CD8-positive, alpha-beta memory T cell (primary cell): ENCODE results near the gene ASB1. TPM values are rescaled to one million over a fixed set of nuclear protein-coding genes. Genes with fewer than 3 reads are reported as not detected.

Experiments used
- CTCF ChIA-PET: fragments of 350-600 bp; sonication (Branson Sonifier 250); formaldehyde crosslinking; loops from one replicate; lab custom pipeline; 2021; ENCODE audit warnings: antibody characterized with exemption; lab: Charles Lee
- POLR2A ChIA-PET: fragments of 350-600 bp; sonication (Branson Sonifier 250); formaldehyde crosslinking; loops from one replicate; lab custom pipeline; 2021; ENCODE audit warnings: antibody characterized with exemption; lab: Charles Lee
- DNase-seq, 5 donors: peaks; one replicate each; pipeline versions ENCODE4 v3.0.0 to v3.0.0-alpha.2; 2020 to 2022; ENCODE audit warnings: mixed read lengths in 1 of 5
- H3K27ac ChIP-seq: one replicate; pipeline ENCODE4 v1.7.0; 2013; ENCODE audit warnings: low read depth, mild to moderate bottlenecking, low read length, moderate library complexity
- H3K27me3 ChIP-seq: 2 replicates; pipeline ENCODE4 v1.7.0; 2013; ENCODE audit warnings: low read length, mild to moderate bottlenecking; ENCODE audit not compliant: insufficient read depth, poor library complexity, severe bottlenecking
- H3K36me3 ChIP-seq: 2 replicates; pipeline ENCODE4 v1.7.0; 2013; ENCODE audit warnings: mild to moderate bottlenecking, low read length, moderate library complexity; ENCODE audit not compliant: insufficient read depth
- H3K4me1 ChIP-seq: 2 replicates; pipeline ENCODE4 v1.7.0; 2013; ENCODE audit warnings: mild to moderate bottlenecking, low read length, moderate library complexity; ENCODE audit not compliant: insufficient read depth
- H3K4me3 ChIP-seq: 2 replicates; pipeline ENCODE4 v1.7.0; 2013; ENCODE audit warnings: mild to moderate bottlenecking, low read length
- H3K9me3 ChIP-seq: 2 replicates; pipeline ENCODE4 v1.7.0; 2013; ENCODE audit warnings: mild to moderate bottlenecking, low read length
- H3K27ac Mint-ChIP-seq, 8 donors: one replicate each; pipeline ENCODE4 v1.8.0; 2020 to 2021; ENCODE audit warnings: mixed read lengths in 8 of 8, mild to moderate bottlenecking in 6 of 8, inconsistent platforms in 3 of 8, moderate library complexity in 3 of 8
- H3K27me3 Mint-ChIP-seq, 2 donors: one replicate each; pipeline ENCODE4 v1.8.0; 2020 to 2021; ENCODE audit warnings: mixed read lengths in 2 of 2, mild to moderate bottlenecking in 1 of 2, moderate library complexity in 1 of 2
- H3K36me3 Mint-ChIP-seq, 3 donors: one replicate each; pipeline ENCODE4 v1.8.0; 2020 to 2021; ENCODE audit warnings: mixed read lengths in 3 of 3, inconsistent platforms in 1 of 3, mild to moderate bottlenecking in 1 of 3
- H3K4me1 Mint-ChIP-seq, 3 donors: one replicate each; pipeline ENCODE4 v1.8.0; 2020 to 2021; ENCODE audit warnings: mixed read lengths in 3 of 3, inconsistent platforms in 1 of 3, mild to moderate bottlenecking in 1 of 3
- H3K4me3 Mint-ChIP-seq, 7 donors: one replicate each; pipeline ENCODE4 v1.8.0; 2020 to 2021; ENCODE audit warnings: mixed read lengths in 7 of 7, mild to moderate bottlenecking in 6 of 7, moderate library complexity in 4 of 7, inconsistent platforms in 2 of 7
- H3K9me3 Mint-ChIP-seq, 5 donors: one replicate each; pipeline ENCODE4 v1.8.0; 2020 to 2022; ENCODE audit warnings: mixed read lengths in 5 of 5, mild to moderate bottlenecking in 3 of 5, moderate library complexity in 2 of 5, inconsistent platforms in 1 of 5
- polyA plus RNA-seq: library from polyadenylated mRNA; unstranded; fragments of 300-500 nt; fragmentation: Illumina TruSeq; gene quantifications from one replicate; pipeline ENCODE4 v1.2.3, GENCODE V29; 2021
- total RNA-seq, 2 experiments: library from RNA; stranded (reverse); gene quantifications; one replicate each; pipeline ENCODE4 v1.2.3, GENCODE V29; 2021

Gene ASB1
- total and polyA plus RNA-seq, 3 experiments from 2014 or later = 25.9 to 41.9 (median 41.8) TPM

GRCh38 chr2:238407566-238407965 lies 19.2 kb upstream of the ASB1 start:
- no peak overlapping the region for H3K4me3 Mint-ChIP-seq
- no peaks in the 10 kb centered on the region for H3K27me3 Mint-ChIP-seq
- ChIA-PET CTCF (no interaction called here), POLR2A (no interaction called here)
- no peaks in the 10 kb centered on the region for H3K9me3 Mint-ChIP-seq
- H3K4me3 ChIP-seq = no peak overlapping the region
- H3K27ac ChIP-seq = no peak overlapping the region
- no peak for DNase-seq
- no peak overlapping the region for H3K27ac Mint-ChIP-seq
- H3K9me3 ChIP-seq = no peaks in the 10 kb centered on the region
- no peaks in the 10 kb centered on the region for H3K27me3 ChIP-seq
- no peaks in the 10 kb centered on the region for H3K4me1 ChIP-seq
- peaks cover 7 to 13% (median 9%) of the 10 kb centered on the region in 3 donors for H3K4me1 Mint-ChIP-seq
- peaks cover 0 to 1% (median 0%) of the 10 kb centered on the region in 3 donors for H3K36me3 Mint-ChIP-seq
- H3K36me3 ChIP-seq = no peaks in the 10 kb centered on the region

DNA sequence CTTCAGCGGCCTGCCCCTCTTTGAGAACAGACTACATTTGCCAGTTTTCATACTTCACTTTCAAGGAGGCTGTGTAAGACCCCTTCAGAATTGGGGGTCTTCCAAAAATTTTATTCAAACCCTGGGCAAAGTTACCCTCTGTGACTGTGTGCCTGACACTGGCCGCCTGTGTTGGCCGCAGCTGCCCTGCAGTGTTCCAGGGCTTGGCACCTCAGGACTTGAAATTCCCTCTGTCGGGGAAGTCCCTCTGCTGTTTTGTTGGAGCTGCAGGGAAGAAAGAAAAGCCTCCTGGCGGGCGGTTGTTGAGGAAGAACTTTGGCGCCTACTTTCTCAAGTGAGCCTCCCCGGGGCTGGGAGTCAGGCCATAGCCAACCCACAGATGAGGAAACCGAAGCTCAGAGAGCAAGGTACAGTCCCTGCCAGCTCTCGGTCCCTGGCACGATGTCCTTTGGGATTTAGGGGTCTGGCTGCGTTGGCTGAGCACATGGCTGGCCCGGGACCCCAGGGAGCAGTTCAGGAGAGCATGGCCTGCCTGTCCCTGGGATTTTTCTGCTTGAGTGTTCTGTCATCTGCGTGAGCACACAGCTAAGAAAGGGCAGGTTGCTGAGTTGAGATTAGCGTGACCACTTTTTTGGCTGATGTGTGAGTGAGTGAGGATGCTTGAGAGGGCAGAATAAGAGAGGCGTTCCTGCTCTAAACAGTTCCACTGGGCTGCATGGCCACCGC lies 17.9 kb upstream of the ASB1 start:
- DNase-seq = no peak
- no peak overlapping the region for H3K4me3 Mint-ChIP-seq
- peak overlapping the region in 1 of 8 donors; percentile 21 for H3K27ac Mint-ChIP-seq
- Histone ChIP-seq H3K4me1 (no peaks in the 10 kb centered on the region), H3K9me3 (no peaks in the 10 kb centered on the region), H3K27me3 (no peaks in the 10 kb centered on the region), H3K36me3 (no peaks in the 10 kb centered on the region), H3K4me3 (no peak overlapping the region), H3K27ac (no peak overlapping the region)
- H3K9me3 Mint-ChIP-seq = no peaks in the 10 kb centered on the region
- CTCF ChIA-PET = no interaction called here
- no peaks in the 10 kb centered on the region for H3K27me3 Mint-ChIP-seq
- peaks cover 0 to 1% (median 0%) of the 10 kb centered on the region in 3 donors for H3K36me3 Mint-ChIP-seq
- H3K4me1 Mint-ChIP-seq = peaks cover 7 to 13% (median 9%) of the 10 kb centered on the region in 3 donors
- POLR2A ChIA-PET = no interaction called here

GRCh38 chr2:238409341-238410199 lies 17.2 kb upstream of the ASB1 start:
- no peaks in the 10 kb centered on the region for H3K9me3 ChIP-seq
- ChIA-PET POLR2A (no interaction called here), CTCF (no interaction called here)
- H3K4me3 ChIP-seq = no peak overlapping the region
- Mint-ChIP-seq H3K9me3 (no peaks in the 10 kb centered on the region), H3K36me3 (no peaks in the 10 kb centered on the region), H3K27me3 (no peaks in the 10 kb centered on the region), H3K4me1 (peaks cover 9 to 15% (median 11%) of the 10 kb centered on the region in 3 donors), H3K27ac (peak overlapping the region in 1 of 8 donors; percentile 50), H3K4me3 (no peak overlapping the region)
- no peaks in the 10 kb centered on the region for H3K36me3 ChIP-seq
- no peak overlapping the region for H3K27ac ChIP-seq
- no peaks in the 10 kb centered on the region for H3K27me3 ChIP-seq
- no peaks in the 10 kb centered on the region for H3K4me1 ChIP-seq
- no peak for DNase-seq

- peaks cover 5% of the 10 kb centered on the region for H3K4me1 ChIP-seq
- ChIA-PET POLR2A (no interaction called here), CTCF (no interaction called here)
- DNase-seq = no peak
- no peaks in the 10 kb centered on the region for H3K27me3 Mint-ChIP-seq
- peak overlapping the region in 1 of 8 donors; percentile 43 for H3K27ac Mint-ChIP-seq
- no peaks in the 10 kb centered on the region for H3K27me3 ChIP-seq
- H3K36me3 Mint-ChIP-seq = peaks cover 0 to 6% (median 0%) of the 10 kb centered on the region in 3 donors
- H3K36me3 ChIP-seq = no peaks in the 10 kb centered on the region
- no peak overlapping the region for H3K4me3 ChIP-seq
- no peaks in the 10 kb centered on the region for H3K9me3 ChIP-seq
- peaks cover 9 to 19% (median 11%) of the 10 kb centered on the region in 3 donors for H3K4me1 Mint-ChIP-seq
- H3K4me3 Mint-ChIP-seq = no peak overlapping the region
- H3K9me3 Mint-ChIP-seq = peaks cover 0 to 4% (median 0%) of the 10 kb centered on the region in 5 donors
- H3K27ac ChIP-seq = no peak overlapping the region
These were observed 14.5 kb upstream of the ASB1 start for GRCh38 chr2:238412067-238412767.

- Mint-ChIP-seq H3K27ac (no peak overlapping the region), H3K27me3 (no peaks in the 10 kb centered on the region), H3K9me3 (peaks cover 0 to 4% (median 0%) of the 10 kb centered on the region in 5 donors), H3K4me1 (peaks cover 9 to 19% (median 11%) of the 10 kb centered on the region in 3 donors), H3K36me3 (peaks cover 0 to 6% (median under 1%) of the 10 kb centered on the region in 3 donors), H3K4me3 (no peak overlapping the region)
- ChIA-PET CTCF (no interaction called here), POLR2A (no interaction called here)
- Histone ChIP-seq H3K9me3 (no peaks in the 10 kb centered on the region), H3K36me3 (no peaks in the 10 kb centered on the region), H3K27me3 (no peaks in the 10 kb centered on the region), H3K4me1 (peaks cover 5% of the 10 kb centered on the region), H3K27ac (no peak overlapping the region), H3K4me3 (no peak overlapping the region)
- no peak for DNase-seq
These were observed 13.4 kb upstream of the ASB1 start for GRCh38 chr2:238413368-238413767.

- Histone ChIP-seq H3K4me3 (no peak overlapping the region), H3K27me3 (no peaks in the 10 kb centered on the region), H3K36me3 (no peaks in the 10 kb centered on the region), H3K9me3 (no peaks in the 10 kb centered on the region), H3K27ac (no peak overlapping the region), H3K4me1 (peaks cover 5% of the 10 kb centered on the region)
- Mint-ChIP-seq H3K36me3 (peaks cover 0 to 6% (median 3%) of the 10 kb centered on the region in 3 donors), H3K9me3 (peaks cover 0 to 4% (median 0%) of the 10 kb centered on the region in 5 donors), H3K4me1 (peaks cover 9 to 19% (median 11%) of the 10 kb centered on the region in 3 donors), H3K4me3 (peak overlapping the region in 1 of 7 donors; percentile 32), H3K27ac (peak overlapping the region in 3 of 8 donors; percentile 50 to 69 (median 60)), H3K27me3 (no peaks in the 10 kb centered on the region)
- ChIA-PET CTCF (interaction anchor here (0.5 kb wide), 1 partner anchor 150 kb away, joined by 3 read pairs; no protein-coding TSS in a partner anchor), POLR2A (no interaction called here)
- peak in 2 of 5 donors; percentile 15 to 20 for DNase-seq
These were observed 11.5 kb upstream of the ASB1 start for GRCh38 chr2:238415036-238415764.

DNA sequence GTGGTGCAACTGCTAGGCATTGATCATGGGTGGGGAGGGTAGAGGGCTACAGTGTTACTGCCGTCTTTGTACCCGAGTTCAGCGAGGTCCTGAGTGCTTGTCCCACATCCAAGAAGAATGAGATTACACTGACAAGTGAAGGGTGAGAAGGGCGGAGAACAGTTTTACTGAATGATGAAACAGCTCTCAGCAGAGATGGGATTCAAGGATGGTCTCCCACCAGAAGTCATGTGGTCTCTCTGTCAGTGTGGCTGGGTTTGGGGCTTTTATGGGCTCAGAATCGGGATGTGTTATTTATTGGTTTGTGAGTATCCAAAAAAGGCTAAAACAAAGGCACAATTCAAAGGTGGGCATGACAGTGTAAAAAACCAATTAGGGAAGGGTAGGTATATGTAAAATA lies 10.8 kb upstream of the ASB1 start:
- CTCF ChIA-PET = interaction anchor here (0.5 kb wide), 1 partner anchor 150 kb away, joined by 3 read pairs; no protein-coding TSS in a partner anchor
- DNase-seq = no peak
- no peaks in the 10 kb centered on the region for H3K27me3 Mint-ChIP-seq
- no peak overlapping the region for H3K4me3 ChIP-seq
- peaks cover 0 to 6% (median 3%) of the 10 kb centered on the region in 3 donors for H3K36me3 Mint-ChIP-seq
- peak overlapping the region in 2 of 8 donors; percentile 27 to 60 for H3K27ac Mint-ChIP-seq
- no peak overlapping the region for H3K4me3 Mint-ChIP-seq
- no peaks in the 10 kb centered on the region for H3K27me3 ChIP-seq
- peaks cover 5% of the 10 kb centered on the region for H3K4me1 ChIP-seq
- H3K9me3 ChIP-seq = no peaks in the 10 kb centered on the region
- no peaks in the 10 kb centered on the region for H3K36me3 ChIP-seq
- peaks cover 0 to 4% (median 0%) of the 10 kb centered on the region in 5 donors for H3K9me3 Mint-ChIP-seq
- POLR2A ChIA-PET = no interaction called here
- H3K4me1 Mint-ChIP-seq = peaks cover 9 to 19% (median 11%) of the 10 kb centered on the region in 3 donors
- no peak overlapping the region for H3K27ac ChIP-seq
